Natural killer cell (primary cell): ENCODE results near the gene PRAME. TPM values are rescaled to one million over a fixed set of nuclear protein-coding genes. Genes with fewer than 3 reads are reported as not detected.

Experiments used
- ATAC-seq, 3 donors: fragments of 150-1000 bp in 2 of 3; fragments of 200-7000 bp in 1 of 3; cut with Tn5 transposase; 1 replicate in 1 of 3; 2 replicates in 2 of 3; pipeline ENCODE4 v1.10.0; 2021; ENCODE audit warnings: mild to moderate bottlenecking in 2 of 3, moderate library complexity in 2 of 3
- DNase-seq, 2 donors: peaks; one replicate each; pipeline versions ENCODE4 v3.0.0 to v3.0.0-alpha.2; 2013 to 2021; ENCODE audit warnings: mixed read lengths in 1 of 2
- H3K27ac ChIP-seq: one replicate; pipeline ENCODE4 v1.5.1; 2013; ENCODE audit warnings: mild to moderate bottlenecking, low read length
- H3K27me3 ChIP-seq: one replicate; pipeline ENCODE4 v1.6.1; 2013; ENCODE audit warnings: low read length; ENCODE audit not compliant: control insufficient read depth, insufficient read depth
- H3K36me3 ChIP-seq: one replicate; pipeline ENCODE4 v1.6.1; 2013; ENCODE audit warnings: low read length; ENCODE audit not compliant: control insufficient read depth, insufficient read depth
- H3K4me1 ChIP-seq: one replicate; pipeline ENCODE4 v1.6.1; 2013; ENCODE audit warnings: low read length; ENCODE audit not compliant: control insufficient read depth, insufficient read depth
- H3K4me3 ChIP-seq: one replicate; pipeline ENCODE4 v1.5.1; 2013; ENCODE audit warnings: low read length
- H3K9me3 ChIP-seq: one replicate; pipeline ENCODE4 v1.6.1; 2013; ENCODE audit warnings: low read length; ENCODE audit not compliant: control insufficient read depth, insufficient read depth
- H3K27ac Mint-ChIP-seq, 2 donors: one replicate each; pipeline ENCODE4 v1.8.0; 2022; ENCODE audit warnings: mild to moderate bottlenecking in 2 of 2, mixed read lengths in 2 of 2, moderate library complexity in 1 of 2
- H3K27me3 Mint-ChIP-seq, 2 donors: one replicate each; pipeline ENCODE4 v1.8.0; 2022; ENCODE audit warnings: low read depth in 2 of 2, mixed read lengths in 2 of 2
- H3K36me3 Mint-ChIP-seq: one replicate; pipeline ENCODE4 v1.8.0; 2022; ENCODE audit warnings: mixed read lengths
- H3K4me1 Mint-ChIP-seq, 2 donors: one replicate each; pipeline ENCODE4 v1.8.0; 2022; ENCODE audit warnings: mixed read lengths in 2 of 2
- H3K4me3 Mint-ChIP-seq: one replicate; pipeline ENCODE4 v1.8.0; 2022; ENCODE audit warnings: mild to moderate bottlenecking, moderate library complexity, mixed read lengths
- H3K9me3 Mint-ChIP-seq, 2 donors: one replicate each; pipeline ENCODE4 v1.8.0; 2022; ENCODE audit warnings: mixed read lengths in 2 of 2
- CTCF ChIP-seq: fragments of 200-600 bp; IDR thresholded peaks from one replicate; pipeline ENCODE4 v1.8.0; 2022; ENCODE audit warnings: antibody characterized with exemption
- WGBS: methylation state at CpG from one replicate; pipeline ENCODE4 v1.1.7; 2013; ENCODE audit warnings: missing lambda C conversion rate; ENCODE audit not compliant: insufficient coverage; 5-methylcytosine and 5-hydroxymethylcytosine counted together
- intact Hi-C: fragments of 100-400 bp; cut with micrococcal nuclease; formaldehyde crosslinking; loops from one replicate; pipeline ENCODE4 v1.14.2; 2022
- total RNA-seq, 4 donors: library from RNA; stranded (reverse); fragments of 120-200 nt in 1 of 4; gene quantifications; one replicate each; pipeline versions ENCODE4 v1.2.3 to v1.2.4, GENCODE V29; 2013 to 2022

Gene PRAME
- total RNA-seq, 3 donors from 2014 or later (not counting 1 experiment from before 2014, with no cell fraction given), result not detected

GRCh38 chr22:22553735-22554586, 5.1 kb downstream of the PRAME start:
- no peak for ATAC-seq
- DNase-seq, result no peak
- H3K36me3 Mint-ChIP-seq, result no peaks in the 10 kb centered on the region
- H3K9me3 ChIP-seq, result no peaks in the 10 kb centered on the region
- H3K4me1 Mint-ChIP-seq, result peaks cover 0 to 2% of the 10 kb centered on the region in 2 donors
- H3K27me3 ChIP-seq, result no peaks in the 10 kb centered on the region
- no peaks in the 10 kb centered on the region for H3K27me3 Mint-ChIP-seq
- TF ChIP-seq CTCF, result no peak
- H3K27ac ChIP-seq, result no peak overlapping the region
- no peak overlapping the region for H3K4me3 ChIP-seq
- H3K27ac Mint-ChIP-seq, result no peak overlapping the region
- intact Hi-C loops, result no loop called here
- H3K36me3 ChIP-seq, result no peaks in the 10 kb centered on the region
- no peak overlapping the region for H3K4me3 Mint-ChIP-seq
- WGBS, result 64% methylated on average over 7 of the region's 8 CpGs
- H3K9me3 Mint-ChIP-seq, result no peaks in the 10 kb centered on the region
- H3K4me1 ChIP-seq, result peaks cover 2% of the 10 kb centered on the region

GRCh38 chr22:22553141-22553540, 5.9 kb downstream of the PRAME start:
- no peak overlapping the region for H3K4me3 Mint-ChIP-seq
- no peaks in the 10 kb centered on the region for H3K36me3 Mint-ChIP-seq
- H3K9me3 Mint-ChIP-seq, result no peaks in the 10 kb centered on the region
- Histone ChIP-seq H3K27ac (no peak overlapping the region), H3K4me3 (no peak overlapping the region), H3K27me3 (no peaks in the 10 kb centered on the region), H3K36me3 (no peaks in the 10 kb centered on the region), H3K4me1 (no peaks in the 10 kb centered on the region), H3K9me3 (no peaks in the 10 kb centered on the region)
- TF ChIP-seq CTCF, result no peak
- DNase-seq (no peak), ATAC-seq (no peak)
- intact Hi-C loops, result no loop called here
- 80% methylated on average over 1 of the region's 1 CpG for WGBS
- no peaks in the 10 kb centered on the region for H3K4me1 Mint-ChIP-seq
- no peak overlapping the region for H3K27ac Mint-ChIP-seq
- no peaks in the 10 kb centered on the region for H3K27me3 Mint-ChIP-seq

GRCh38 chr22:22552630-22553029, 6.4 kb downstream of the PRAME start:
- H3K4me3 ChIP-seq, result no peak overlapping the region
- DNase-seq (no peak), ATAC-seq (no peak)
- H3K4me3 Mint-ChIP-seq, result no peak overlapping the region
- TF ChIP-seq CTCF, result no peak
- H3K4me1 ChIP-seq, result no peaks in the 10 kb centered on the region
- no peaks in the 10 kb centered on the region for H3K9me3 ChIP-seq
- no peaks in the 10 kb centered on the region for H3K4me1 Mint-ChIP-seq
- H3K36me3 ChIP-seq, result no peaks in the 10 kb centered on the region
- H3K9me3 Mint-ChIP-seq, result no peaks in the 10 kb centered on the region
- H3K36me3 Mint-ChIP-seq, result no peaks in the 10 kb centered on the region
- H3K27ac ChIP-seq, result no peak overlapping the region
- no peak overlapping the region for H3K27ac Mint-ChIP-seq
- WGBS, result 58% methylated on average over 4 of the region's 4 CpGs
- intact Hi-C loops, result no loop called here
- no peaks in the 10 kb centered on the region for H3K27me3 ChIP-seq
- no peaks in the 10 kb centered on the region for H3K27me3 Mint-ChIP-seq
